Measurements from ENCODE around the gene USP2. TPM values are rescaled to one million over a fixed set of nuclear protein-coding genes. Genes with fewer than 3 reads are reported as not detected.

USP2 gene
- total RNA-seq, 1 experiment from 2014 or later = 14.4 TPM

DNA sequence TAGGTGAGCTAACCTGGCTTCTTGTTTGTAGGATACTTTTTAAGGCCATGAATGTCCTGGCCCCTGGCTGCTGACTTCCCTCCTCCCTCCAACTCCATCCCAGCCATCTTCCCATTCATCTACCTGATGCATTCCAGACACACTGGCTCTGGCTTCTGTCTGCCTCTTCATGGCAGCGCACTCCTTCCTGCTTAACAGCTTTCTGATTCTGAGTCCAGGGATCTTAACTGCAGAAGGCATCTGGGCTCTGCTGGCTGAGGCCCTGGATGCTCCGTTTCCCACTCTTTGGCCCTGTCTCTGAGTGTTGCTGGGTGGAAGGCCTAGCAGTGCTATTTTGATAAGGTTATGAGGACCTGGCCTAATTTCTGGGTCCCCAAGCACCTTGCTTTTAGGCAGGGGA, 43.3 kb upstream of the USP2 start:
- Mint-ChIP-seq H3K9me3 (ENCODE audit: unreplicated experiment) (no peaks in the 10 kb centered on the region), H3K27me3 (ENCODE audit: insufficient read depth, unreplicated experiment) (no peaks in the 10 kb centered on the region), H3K36me3 (ENCODE audit: insufficient read depth, unreplicated experiment) (no peaks in the 10 kb centered on the region), H3K4me3 (ENCODE audit: unreplicated experiment) (no peak overlapping the region), H3K27ac (ENCODE audit: unreplicated experiment) (no peak overlapping the region), H3K4me1 (ENCODE audit: low read depth, unreplicated experiment) (no peaks in the 10 kb centered on the region)
- DNase-seq = no peak
- TF ChIP-seq, protein P1, sequence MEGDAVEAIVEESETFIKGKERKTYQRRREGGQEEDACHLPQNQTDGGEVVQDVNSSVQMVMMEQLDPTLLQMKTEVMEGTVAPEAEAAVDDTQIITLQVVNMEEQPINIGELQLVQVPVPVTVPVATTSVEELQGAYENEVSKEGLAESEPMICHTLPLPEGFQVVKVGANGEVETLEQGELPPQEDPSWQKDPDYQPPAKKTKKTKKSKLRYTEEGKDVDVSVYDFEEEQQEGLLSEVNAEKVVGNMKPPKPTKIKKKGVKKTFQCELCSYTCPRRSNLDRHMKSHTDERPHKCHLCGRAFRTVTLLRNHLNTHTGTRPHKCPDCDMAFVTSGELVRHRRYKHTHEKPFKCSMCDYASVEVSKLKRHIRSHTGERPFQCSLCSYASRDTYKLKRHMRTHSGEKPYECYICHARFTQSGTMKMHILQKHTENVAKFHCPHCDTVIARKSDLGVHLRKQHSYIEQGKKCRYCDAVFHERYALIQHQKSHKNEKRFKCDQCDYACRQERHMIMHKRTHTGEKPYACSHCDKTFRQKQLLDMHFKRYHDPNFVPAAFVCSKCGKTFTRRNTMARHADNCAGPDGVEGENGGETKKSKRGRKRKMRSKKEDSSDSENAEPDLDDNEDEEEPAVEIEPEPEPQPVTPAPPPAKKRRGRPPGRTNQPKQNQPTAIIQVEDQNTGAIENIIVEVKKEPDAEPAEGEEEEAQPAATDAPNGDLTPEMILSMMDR (IDR thresholded peaks at IDR 0.05; ENCODE audit: insufficient read depth in 1 of 2, low read depth in 1 of 2, low read length in 1 of 2, severe bottlenecking in 1 of 2, unreplicated experiment in 1 of 2) = no peak
- no peaks in the 10 kb centered on the region for H3K27me3 ChIP-seq (replicated peaks; ENCODE audit: control insufficient read depth, insufficient read depth, low read length)
- no peaks in the 10 kb centered on the region for H3K36me3 ChIP-seq (ENCODE audit: control insufficient read depth, insufficient read depth, low read length)
- ChIA-PET POLR2A (no interaction called here), CTCF (no interaction called here)
- BruUV-seq (replicated peaks) = no TSS peak
- no peaks in the 10 kb centered on the region; the same call in 1 of the 2 replicates for H3K9me3 ChIP-seq
- no peak overlapping the region for H3K4me3 ChIP-seq (ENCODE audit: low read depth, low read length)
- intact Hi-C loops (cut with micrococcal nuclease; ENCODE audit: unreplicated experiment) = no loop called here
- no peaks in the 10 kb centered on the region for H3K4me1 ChIP-seq

GRCh38 chr11:119424276-119424675, 42.8 kb upstream of the USP2 start:
- no peak overlapping the region for H3K27ac Mint-ChIP-seq (ENCODE audit: unreplicated experiment)
- intact Hi-C loops (cut with micrococcal nuclease; ENCODE audit: unreplicated experiment) = no loop called here

GRCh38 chr11:119423509-119424254, 42.2 kb upstream of the USP2 start:
- H3K4me3 ChIP-seq (ENCODE audit: low read depth, low read length) = no peak overlapping the region
- H3K36me3 Mint-ChIP-seq (ENCODE audit: insufficient read depth, unreplicated experiment) = no peaks in the 10 kb centered on the region
- intact Hi-C loops (cut with micrococcal nuclease; ENCODE audit: unreplicated experiment) = no loop called here
- no peaks in the 10 kb centered on the region for H3K27me3 Mint-ChIP-seq (ENCODE audit: insufficient read depth, unreplicated experiment)
- ChIA-PET CTCF (no interaction called here), POLR2A (no interaction called here)
- DNase-seq = no peak
- no peak overlapping the region for H3K27ac Mint-ChIP-seq (ENCODE audit: unreplicated experiment)
- H3K4me1 ChIP-seq = no peaks in the 10 kb centered on the region
- BruUV-seq (replicated peaks) = no TSS peak
- no peaks in the 10 kb centered on the region for H3K27me3 ChIP-seq (replicated peaks; ENCODE audit: control insufficient read depth, insufficient read depth, low read length)
- no peak overlapping the region for H3K4me3 Mint-ChIP-seq (ENCODE audit: unreplicated experiment)
- H3K9me3 Mint-ChIP-seq (ENCODE audit: unreplicated experiment) = no peaks in the 10 kb centered on the region
- H3K9me3 ChIP-seq = no peaks in the 10 kb centered on the region; the same call in 1 of the 2 replicates
- no peaks in the 10 kb centered on the region for H3K4me1 Mint-ChIP-seq (ENCODE audit: low read depth, unreplicated experiment)
- H3K36me3 ChIP-seq (ENCODE audit: control insufficient read depth, insufficient read depth, low read length) = no peaks in the 10 kb centered on the region
- TF ChIP-seq, protein P1 (IDR thresholded peaks at IDR 0.05; ENCODE audit: insufficient read depth in 1 of 2, low read depth in 1 of 2, low read length in 1 of 2, severe bottlenecking in 1 of 2, unreplicated experiment in 1 of 2) = no peak

More at GRCh38 chr11:119424276-119424675, 42.8 kb upstream of the USP2 start:
- H3K27me3 ChIP-seq (replicated peaks; ENCODE audit: control insufficient read depth, insufficient read depth, low read length) = no peaks in the 10 kb centered on the region
- no TSS peak for BruUV-seq (replicated peaks)
- no peaks in the 10 kb centered on the region for H3K36me3 ChIP-seq (ENCODE audit: control insufficient read depth, insufficient read depth, low read length)
- no peaks in the 10 kb centered on the region for H3K36me3 Mint-ChIP-seq (ENCODE audit: insufficient read depth, unreplicated experiment)
- H3K9me3 Mint-ChIP-seq (ENCODE audit: unreplicated experiment) = no peaks in the 10 kb centered on the region
- no peak overlapping the region for H3K4me3 ChIP-seq (ENCODE audit: low read depth, low read length)
- POLR2A ChIA-PET = no interaction called here
- no peaks in the 10 kb centered on the region for H3K27me3 Mint-ChIP-seq (ENCODE audit: insufficient read depth, unreplicated experiment)
- no peaks in the 10 kb centered on the region for H3K4me1 Mint-ChIP-seq (ENCODE audit: low read depth, unreplicated experiment)
- no peaks in the 10 kb centered on the region for H3K4me1 ChIP-seq
- H3K4me3 Mint-ChIP-seq (ENCODE audit: unreplicated experiment) = no peak overlapping the region
- no peaks in the 10 kb centered on the region; the same call in 1 of the 2 replicates for H3K9me3 ChIP-seq
- DNase-seq = no peak
- TF ChIP-seq, protein P1 (IDR thresholded peaks at IDR 0.05; ENCODE audit: insufficient read depth in 1 of 2, low read depth in 1 of 2, low read length in 1 of 2, severe bottlenecking in 1 of 2, unreplicated experiment in 1 of 2) = no peak
- CTCF ChIA-PET = no interaction called here
